ENCODE results near the gene EDN2. TPM values are rescaled to one million over a fixed set of nuclear protein-coding genes. Genes with fewer than 3 reads are reported as not detected.

Gene EDN2
- total and polyA plus RNA-seq, 3 experiments from 2014 or later: not detected

- Mint-ChIP-seq H3K4me1 (no peaks in the 10 kb centered on the region), H3K27ac (no peak overlapping the region), H3K9me3 (no peaks in the 10 kb centered on the region), H3K36me3 (no peaks in the 10 kb centered on the region), H3K4me3 (no peak overlapping the region), H3K27me3 (peaks cover 2 to 6% of the 10 kb centered on the region in 2 donors)
- ChIA-PET CTCF (no interaction called here), POLR2A (no interaction called here)
- no peak overlapping the region for H3K27ac ChIP-seq (ENCODE audit: low read depth, low read length)
- no peak for DNase-seq
- no peaks in the 10 kb centered on the region for H3K4me1 ChIP-seq (ENCODE audit: insufficient read depth, low read length)
- H3K9me3 ChIP-seq (ENCODE audit: low read length): no peaks in the 10 kb centered on the region
- no peaks in the 10 kb centered on the region for H3K36me3 ChIP-seq (ENCODE audit: insufficient read depth, low read length)
- no peaks in the 10 kb centered on the region for H3K27me3 ChIP-seq (ENCODE audit: insufficient read depth, low read length, poor library complexity, severe bottlenecking)
- no peak overlapping the region for H3K4me3 ChIP-seq (ENCODE audit: low read length)
Observed at GRCh38 chr1:41465741-41466140, 18.7 kb downstream of the EDN2 start.

- ChIA-PET CTCF (no interaction called here), POLR2A (no interaction called here)
- H3K4me1 Mint-ChIP-seq: no peaks in the 10 kb centered on the region
- Histone ChIP-seq H3K4me3 (ENCODE audit: low read length) (no peak overlapping the region), H3K4me1 (ENCODE audit: insufficient read depth, low read length) (no peaks in the 10 kb centered on the region), H3K27me3 (ENCODE audit: insufficient read depth, low read length, poor library complexity, severe bottlenecking) (no peaks in the 10 kb centered on the region), H3K27ac (ENCODE audit: low read depth, low read length) (no peak overlapping the region), H3K9me3 (ENCODE audit: low read length) (no peaks in the 10 kb centered on the region), H3K36me3 (ENCODE audit: insufficient read depth, low read length) (no peaks in the 10 kb centered on the region)
- no peak overlapping the region for H3K4me3 Mint-ChIP-seq
- peaks cover 2 to 8% of the 10 kb centered on the region in 2 donors for H3K27me3 Mint-ChIP-seq
- peak in 1 of 5 donors; percentile 23 for DNase-seq
- no peaks in the 10 kb centered on the region for H3K9me3 Mint-ChIP-seq
- no peaks in the 10 kb centered on the region for H3K36me3 Mint-ChIP-seq
- no peak overlapping the region for H3K27ac Mint-ChIP-seq
Observed at GRCh38 chr1:41464885-41465284, 19.6 kb downstream of the EDN2 start.

- peak in 1 of 5 donors; percentile 34 for DNase-seq
- CTCF ChIA-PET: no interaction called here
- POLR2A ChIA-PET: no interaction called here
Observed at GRCh38 chr1:41463516-41463915, 21.0 kb downstream of the EDN2 start.

GRCh38 chr1:41462680-41463004 lies 21.8 kb downstream of the EDN2 start:
- H3K4me1 ChIP-seq (ENCODE audit: insufficient read depth, low read length): no peaks in the 10 kb centered on the region
- H3K36me3 Mint-ChIP-seq: no peaks in the 10 kb centered on the region
- CTCF ChIA-PET: no interaction called here
- no peaks in the 10 kb centered on the region for H3K36me3 ChIP-seq (ENCODE audit: insufficient read depth, low read length)
- no peak overlapping the region for H3K27ac ChIP-seq (ENCODE audit: low read depth, low read length)
- peaks cover 3 to 10% of the 10 kb centered on the region in 2 donors for H3K27me3 Mint-ChIP-seq
- H3K4me1 Mint-ChIP-seq: no peaks in the 10 kb centered on the region
- POLR2A ChIA-PET: no interaction called here
- no peaks in the 10 kb centered on the region for H3K9me3 ChIP-seq (ENCODE audit: low read length)
- no peak overlapping the region for H3K27ac Mint-ChIP-seq
- H3K4me3 Mint-ChIP-seq: no peak overlapping the region
- H3K27me3 ChIP-seq (ENCODE audit: insufficient read depth, low read length, poor library complexity, severe bottlenecking): no peaks in the 10 kb centered on the region
- no peak overlapping the region for H3K4me3 ChIP-seq (ENCODE audit: low read length)
- H3K9me3 Mint-ChIP-seq: no peaks in the 10 kb centered on the region
- DNase-seq: peak in 1 of 5 donors; percentile 14

More at GRCh38 chr1:41463516-41463915, 21.0 kb downstream of the EDN2 start:
- Histone ChIP-seq H3K4me3 (ENCODE audit: low read length) (no peak overlapping the region), H3K36me3 (ENCODE audit: insufficient read depth, low read length) (no peaks in the 10 kb centered on the region), H3K27ac (ENCODE audit: low read depth, low read length) (no peak overlapping the region), H3K9me3 (ENCODE audit: low read length) (no peaks in the 10 kb centered on the region), H3K27me3 (ENCODE audit: insufficient read depth, low read length, poor library complexity, severe bottlenecking) (no peaks in the 10 kb centered on the region), H3K4me1 (ENCODE audit: insufficient read depth, low read length) (no peaks in the 10 kb centered on the region)
- no peaks in the 10 kb centered on the region for H3K4me1 Mint-ChIP-seq
- no peaks in the 10 kb centered on the region for H3K9me3 Mint-ChIP-seq
- no peaks in the 10 kb centered on the region for H3K36me3 Mint-ChIP-seq
- H3K27ac Mint-ChIP-seq: no peak overlapping the region
- no peak overlapping the region for H3K4me3 Mint-ChIP-seq
- H3K27me3 Mint-ChIP-seq: peaks cover 3 to 10% of the 10 kb centered on the region in 2 donors

GRCh38 chr1:41461790-41462679 lies 22.4 kb downstream of the EDN2 start:
- no peaks in the 10 kb centered on the region for H3K36me3 Mint-ChIP-seq

GRCh38 chr1:41456847-41457540 lies 27.5 kb downstream of the EDN2 start:
- Histone ChIP-seq H3K27me3 (ENCODE audit: insufficient read depth, low read length, poor library complexity, severe bottlenecking) (no peaks in the 10 kb centered on the region), H3K4me1 (ENCODE audit: insufficient read depth, low read length) (no peaks in the 10 kb centered on the region), H3K27ac (ENCODE audit: low read depth, low read length) (no peak overlapping the region), H3K9me3 (ENCODE audit: low read length) (no peaks in the 10 kb centered on the region), H3K36me3 (ENCODE audit: insufficient read depth, low read length) (no peaks in the 10 kb centered on the region), H3K4me3 (ENCODE audit: low read length) (no peak overlapping the region)
- Mint-ChIP-seq H3K36me3 (no peaks in the 10 kb centered on the region), H3K4me1 (no peaks in the 10 kb centered on the region), H3K4me3 (no peak overlapping the region), H3K27me3 (peaks cover 2 to 4% of the 10 kb centered on the region in 2 donors), H3K9me3 (no peaks in the 10 kb centered on the region), H3K27ac (no peak overlapping the region)
- ChIA-PET POLR2A (no interaction called here), CTCF (no interaction called here)
- peak in 1 of 5 donors; percentile 26 for DNase-seq

More at GRCh38 chr1:41461790-41462679, 22.4 kb downstream of the EDN2 start:
- H3K4me1 Mint-ChIP-seq: no peaks in the 10 kb centered on the region
- no peak for DNase-seq
- no peak overlapping the region for H3K4me3 Mint-ChIP-seq
- Histone ChIP-seq H3K27me3 (ENCODE audit: insufficient read depth, low read length, poor library complexity, severe bottlenecking) (no peaks in the 10 kb centered on the region), H3K4me1 (ENCODE audit: insufficient read depth, low read length) (no peaks in the 10 kb centered on the region), H3K4me3 (ENCODE audit: low read length) (no peak overlapping the region), H3K27ac (ENCODE audit: low read depth, low read length) (no peak overlapping the region), H3K9me3 (ENCODE audit: low read length) (no peaks in the 10 kb centered on the region), H3K36me3 (ENCODE audit: insufficient read depth, low read length) (no peaks in the 10 kb centered on the region)
- no peaks in the 10 kb centered on the region for H3K9me3 Mint-ChIP-seq
- H3K27ac Mint-ChIP-seq: peak overlapping the region in 1 of 8 donors; percentile 5
- peaks cover 3 to 10% of the 10 kb centered on the region in 2 donors for H3K27me3 Mint-ChIP-seq
- CTCF ChIA-PET: no interaction called here
- POLR2A ChIA-PET: no interaction called here

GRCh38 chr1:41455479-41456332 lies 28.8 kb downstream of the EDN2 start:
- Mint-ChIP-seq H3K27me3 (peaks cover 3 to 4% of the 10 kb centered on the region in 2 donors), H3K4me3 (no peak overlapping the region), H3K36me3 (no peaks in the 10 kb centered on the region), H3K4me1 (no peaks in the 10 kb centered on the region), H3K27ac (no peak overlapping the region), H3K9me3 (no peaks in the 10 kb centered on the region)
- Histone ChIP-seq H3K4me1 (ENCODE audit: insufficient read depth, low read length) (no peaks in the 10 kb centered on the region), H3K27me3 (ENCODE audit: insufficient read depth, low read length, poor library complexity, severe bottlenecking) (no peaks in the 10 kb centered on the region), H3K36me3 (ENCODE audit: insufficient read depth, low read length) (no peaks in the 10 kb centered on the region), H3K9me3 (ENCODE audit: low read length) (no peaks in the 10 kb centered on the region), H3K27ac (ENCODE audit: low read depth, low read length) (no peak overlapping the region), H3K4me3 (ENCODE audit: low read length) (no peak overlapping the region)
- CTCF ChIA-PET: no interaction called here
- peak in 1 of 5 donors; percentile 40 for DNase-seq
- POLR2A ChIA-PET: no interaction called here

GRCh38 chr1:41454406-41454805 lies 30.1 kb downstream of the EDN2 start:
- Mint-ChIP-seq H3K9me3 (no peaks in the 10 kb centered on the region), H3K27me3 (peaks cover 0 to 3% of the 10 kb centered on the region in 2 donors), H3K4me3 (no peak overlapping the region), H3K36me3 (no peaks in the 10 kb centered on the region), H3K27ac (no peak overlapping the region), H3K4me1 (no peaks in the 10 kb centered on the region)
- Histone ChIP-seq H3K27ac (ENCODE audit: low read depth, low read length) (no peak overlapping the region), H3K27me3 (ENCODE audit: insufficient read depth, low read length, poor library complexity, severe bottlenecking) (no peaks in the 10 kb centered on the region), H3K36me3 (ENCODE audit: insufficient read depth, low read length) (no peaks in the 10 kb centered on the region), H3K9me3 (ENCODE audit: low read length) (no peaks in the 10 kb centered on the region), H3K4me3 (ENCODE audit: low read length) (no peak overlapping the region), H3K4me1 (ENCODE audit: insufficient read depth, low read length) (no peaks in the 10 kb centered on the region)
- ChIA-PET CTCF (no interaction called here), POLR2A (no interaction called here)
- peak in 1 of 5 donors; percentile 27 for DNase-seq

All from CD8-positive, alpha-beta memory T cell (primary cell).